Activated CD8-positive, alpha-beta memory T cell treated with anti-CD3 and anti-CD28 coated beads, Interleukin-2, amount 10 ng/mL, durations not matched to agents 7 days and 5 days (primary cell): Measurements from ENCODE around the gene BSND. TPM values are rescaled to one million over a fixed set of nuclear protein-coding genes. Genes with fewer than 3 reads are reported as not detected.

Experiments
- ATAC-seq: fragments of 150-1000 bp; cut with Tn5 transposase; one replicate; pipeline ENCODE4 v1.10.0; 2021; ENCODE audit warnings: moderate library complexity
- CTCF ChIA-PET: fragments of 350-600 bp; sonication (Branson Sonifier 250); formaldehyde crosslinking; loops from one replicate; lab custom pipeline; 2021; ENCODE audit warnings: antibody characterized with exemption; lab: Charles Lee
- DNase-seq: peaks from one replicate; pipeline ENCODE4 v3.0.0-alpha.2; 2020
- H3K27ac Mint-ChIP-seq: one replicate; pipeline ENCODE4 v1.8.0; 2021; ENCODE audit warnings: mild to moderate bottlenecking, mixed read lengths
- H3K27me3 Mint-ChIP-seq: one replicate; pipeline ENCODE4 v1.8.0; 2021; ENCODE audit warnings: mixed read lengths
- H3K36me3 Mint-ChIP-seq: one replicate; pipeline ENCODE4 v1.8.0; 2021; ENCODE audit warnings: mild to moderate bottlenecking, mixed read lengths
- H3K4me1 Mint-ChIP-seq: one replicate; pipeline ENCODE4 v1.8.0; 2021; ENCODE audit warnings: mixed read lengths
- H3K4me3 Mint-ChIP-seq: one replicate; pipeline ENCODE4 v1.8.0; 2021; ENCODE audit warnings: mild to moderate bottlenecking, moderate library complexity, mixed read lengths
- H3K9me3 Mint-ChIP-seq: one replicate; pipeline ENCODE4 v1.8.0; 2022; ENCODE audit warnings: low read depth, mixed read lengths
- total RNA-seq, 2 experiments: library from RNA; stranded (reverse); gene quantifications; one replicate each; pipeline ENCODE4 v1.2.3, GENCODE V29; 2021

BSND gene
- total RNA-seq, 2 experiments from 2014 or later: 0.07 to 0.12 TPM

GRCh38 chr1:54988975-54989374 is 9.8 kb upstream of the BSND start:
- DNase-seq (no peak), ATAC-seq (no peak)
- Mint-ChIP-seq H3K9me3 (no peaks in the 10 kb centered on the region), H3K27me3 (peaks cover 10% of the 10 kb centered on the region), H3K36me3 (no peaks in the 10 kb centered on the region), H3K4me3 (no peak overlapping the region), H3K4me1 (peaks cover 7% of the 10 kb centered on the region), H3K27ac (no peak overlapping the region)
- CTCF ChIA-PET: interaction anchor here (1.3 to 7.4 kb wide), 4 partner anchors 33 to 317 kb away, joined by 4 to 44 read pairs (median 14); no protein-coding TSS in a partner anchor

GRCh38 chr1:54989473-54989872 is 9.3 kb upstream of the BSND start:
- ATAC-seq: no peak
- Mint-ChIP-seq H3K9me3 (no peaks in the 10 kb centered on the region), H3K27me3 (peaks cover 9% of the 10 kb centered on the region), H3K4me3 (no peak overlapping the region), H3K27ac (no peak overlapping the region), H3K4me1 (peaks cover 12% of the 10 kb centered on the region), H3K36me3 (no peaks in the 10 kb centered on the region)
- CTCF ChIA-PET: interaction anchor here (1.0 to 7.4 kb wide), 5 partner anchors 29 to 317 kb away, joined by 3 to 44 read pairs (median 4); no protein-coding TSS in a partner anchor
- no peak for DNase-seq

GRCh38 chr1:54989968-54990810 is 8.5 kb upstream of the BSND start:
- Mint-ChIP-seq H3K9me3 (no peaks in the 10 kb centered on the region), H3K4me3 (no peak overlapping the region), H3K27me3 (peaks cover 5% of the 10 kb centered on the region), H3K27ac (no peak overlapping the region), H3K36me3 (no peaks in the 10 kb centered on the region), H3K4me1 (peaks cover 19% of the 10 kb centered on the region)
- ATAC-seq (no peak), DNase-seq (no peak)
- CTCF ChIA-PET: interaction anchor here (1.0 to 7.4 kb wide), 5 partner anchors 30 to 318 kb away, joined by 3 to 44 read pairs (median 4); no protein-coding TSS in a partner anchor

GRCh38 chr1:54990916-54991315 is 7.8 kb upstream of the BSND start:
- CTCF ChIA-PET: interaction anchor here (2.8 to 7.4 kb wide), 3 partner anchors 41 to 45 kb away, joined by 14 to 44 read pairs (median 25); no protein-coding TSS in a partner anchor
- Mint-ChIP-seq H3K9me3 (no peaks in the 10 kb centered on the region), H3K27me3 (peaks cover 6% of the 10 kb centered on the region), H3K4me1 (peaks cover 27% of the 10 kb centered on the region), H3K4me3 (no peak overlapping the region), H3K27ac (no peak overlapping the region), H3K36me3 (no peaks in the 10 kb centered on the region)
- ATAC-seq (no peak), DNase-seq (no peak)

- H3K9me3 Mint-ChIP-seq: no peaks in the 10 kb centered on the region
These were observed 6.8 kb upstream of the BSND start for GRCh38 chr1:54991939-54992338.

GRCh38 chr1:54993140-54993539 is 5.6 kb upstream of the BSND start:
- Mint-ChIP-seq H3K4me1 (peaks cover 42% of the 10 kb centered on the region), H3K27ac (no peak overlapping the region), H3K27me3 (peaks cover 27% of the 10 kb centered on the region), H3K36me3 (no peaks in the 10 kb centered on the region), H3K9me3 (no peaks in the 10 kb centered on the region), H3K4me3 (no peak overlapping the region)
- ATAC-seq: no peak
- DNase-seq: no peak
- CTCF ChIA-PET: interaction anchor here (1.2 to 7.4 kb wide), 3 partner anchors 29 to 47 kb away, joined by 3 to 44 read pairs (median 14); no protein-coding TSS in a partner anchor

More at GRCh38 chr1:54991939-54992338, 6.8 kb upstream of the BSND start:
- CTCF ChIA-PET: interaction anchor here (2.8 to 7.4 kb wide), 2 partner anchors 42 to 46 kb away, joined by 14 to 44 read pairs; no protein-coding TSS in a partner anchor
- no peak overlapping the region for H3K27ac Mint-ChIP-seq
- H3K4me1 Mint-ChIP-seq: peaks cover 36% of the 10 kb centered on the region
- no peaks in the 10 kb centered on the region for H3K36me3 Mint-ChIP-seq
- ATAC-seq (no peak), DNase-seq (no peak)
- peaks cover 17% of the 10 kb centered on the region for H3K27me3 Mint-ChIP-seq
- no peak overlapping the region for H3K4me3 Mint-ChIP-seq

- no peak for ATAC-seq
- peak overlapping the region; percentile 30 for H3K27ac Mint-ChIP-seq
- DNase-seq: no peak
- H3K4me3 Mint-ChIP-seq: no peak overlapping the region
- no peaks in the 10 kb centered on the region for H3K9me3 Mint-ChIP-seq
- peaks cover 42% of the 10 kb centered on the region for H3K4me1 Mint-ChIP-seq
- peaks cover 32% of the 10 kb centered on the region for H3K27me3 Mint-ChIP-seq
- H3K36me3 Mint-ChIP-seq: no peaks in the 10 kb centered on the region
- CTCF ChIA-PET: interaction anchor here (1.3 to 10.5 kb wide), 4 partner anchors 29 to 322 kb away, joined by 4 to 341 read pairs (median 12); no protein-coding TSS in a partner anchor
These were observed 4.3 kb upstream of the BSND start for GRCh38 chr1:54994355-54994990.

GRCh38 chr1:54995013-54995760 is 3.5 kb upstream of the BSND start:
- Mint-ChIP-seq H3K4me1 (peaks cover 42% of the 10 kb centered on the region), H3K27ac (peak overlapping the region; percentile 90), H3K36me3 (no peaks in the 10 kb centered on the region), H3K27me3 (peaks cover 38% of the 10 kb centered on the region), H3K4me3 (peak overlapping the region; percentile 60), H3K9me3 (no peaks in the 10 kb centered on the region)
- ATAC-seq (no peak), DNase-seq (no peak)
- CTCF ChIA-PET: interaction anchor here (0.6 to 10.5 kb wide), 19 partner anchors 8 to 323 kb away, joined by 3 to 341 read pairs (median 6); partner anchors contain the start of gene DHCR24

- Mint-ChIP-seq H3K4me1 (peaks cover 42% of the 10 kb centered on the region), H3K9me3 (no peaks in the 10 kb centered on the region), H3K36me3 (no peaks in the 10 kb centered on the region), H3K4me3 (peak overlapping the region; percentile 60), H3K27me3 (peaks cover 38% of the 10 kb centered on the region), H3K27ac (peak overlapping the region; percentile 90)
- ATAC-seq (peak; percentile 88), DNase-seq (peak; percentile 91)
- CTCF ChIA-PET: interaction anchor here (0.6 to 10.5 kb wide), 26 partner anchors 9 to 324 kb away, joined by 3 to 341 read pairs (median 5); partner anchors contain the start of genes DHCR24, PARS2 and TTC22
These were observed 2.9 kb upstream of the BSND start for GRCh38 chr1:54995835-54996234.

- peak overlapping the region; percentile 60 for H3K4me3 Mint-ChIP-seq
- CTCF ChIA-PET: interaction anchor here (0.6 to 10.5 kb wide), 30 partner anchors 10 to 330 kb away, joined by 3 to 341 read pairs (median 5); partner anchors contain the start of genes DHCR24, PARS2 and TTC22
These were observed 2.3 kb upstream of the BSND start for GRCh38 chr1:54996359-54996868.

GRCh38 chr1:54996869-54997710 is 1.6 kb upstream of the BSND start:
- Mint-ChIP-seq H3K9me3 (no peaks in the 10 kb centered on the region), H3K27me3 (peaks cover 38% of the 10 kb centered on the region), H3K36me3 (no peaks in the 10 kb centered on the region), H3K4me1 (peaks cover 42% of the 10 kb centered on the region), H3K4me3 (no peak overlapping the region), H3K27ac (no peak overlapping the region)
- DNase-seq (no peak), ATAC-seq (no peak)
- CTCF ChIA-PET: interaction anchor here (0.6 to 10.5 kb wide), 22 partner anchors 9 to 329 kb away, joined by 3 to 341 read pairs (median 6); partner anchors contain the start of genes DHCR24, PARS2 and TTC22

More at GRCh38 chr1:54996359-54996868, 2.3 kb upstream of the BSND start:
- H3K36me3 Mint-ChIP-seq: no peaks in the 10 kb centered on the region
- H3K4me1 Mint-ChIP-seq: peaks cover 42% of the 10 kb centered on the region
- no peaks in the 10 kb centered on the region for H3K9me3 Mint-ChIP-seq
- H3K27ac Mint-ChIP-seq: peak overlapping the region; percentile 90
- peaks cover 38% of the 10 kb centered on the region for H3K27me3 Mint-ChIP-seq
- peak; percentile 80 for ATAC-seq
- DNase-seq: peak; percentile 91
